ENCODE data around the gene NAALADL2. TPM values are rescaled to one million over a fixed set of nuclear protein-coding genes. Genes with fewer than 3 reads are reported as not detected.
"Not testable (repeated sequence)": the region's sequence is repeated elsewhere in the genome, so short reads cannot be mapped to it uniquely, and the experiment has no call there.

The NAALADL2 gene
- total RNA-seq, 1 experiment from 2014 or later: not detected

GRCh38 chr3:175349168-175349567 lies 490.0 kb downstream of the NAALADL2 start:
- no peak overlapping the region for H3K4me2 ChIP-seq (ENCODE audit: low read depth, low read length, poor library complexity, severe bottlenecking)
- no peaks in the 10 kb centered on the region for H4K20me1 ChIP-seq (ENCODE audit: insufficient read depth, low read depth, low read length)
- no peak overlapping the region for H3K27ac ChIP-seq (ENCODE audit: low read length)
- H3K9me2 ChIP-seq (replicated peaks; ENCODE audit: insufficient read depth, low read length): no peaks in the 10 kb centered on the region
- H3K79me2 ChIP-seq (ENCODE audit: low read length): no peaks in the 10 kb centered on the region
- H3K4me3 ChIP-seq (ENCODE audit: low read length): no peak overlapping the region
- no peaks in the 10 kb centered on the region for H3K36me3 ChIP-seq (ENCODE audit: insufficient read depth, low read length)
- H3K9ac ChIP-seq (ENCODE audit: low read length): no peak overlapping the region
- H3K4me1 ChIP-seq (ENCODE audit: low read length): no peaks in the 10 kb centered on the region
- peaks cover 16% of the 10 kb centered on the region; the same call in 1 of the 2 replicates for H3K9me3 ChIP-seq (ENCODE audit: low read length)
- no peak for DNase-seq
- no peak overlapping the region for H2AFZ ChIP-seq (ENCODE audit: low read length)
- no peaks in the 10 kb centered on the region for H3K27me3 ChIP-seq (ENCODE audit: low read length)

GRCh38 chr3:175355801-175356335 lies 496.7 kb downstream of the NAALADL2 start:
- H3K4me3 ChIP-seq (ENCODE audit: low read length): no peak overlapping the region
- H3K9me3 ChIP-seq (ENCODE audit: low read length): peaks cover 19% of the 10 kb centered on the region
- no peaks in the 10 kb centered on the region for H4K20me1 ChIP-seq (ENCODE audit: insufficient read depth, low read depth, low read length)
- H3K79me2 ChIP-seq (ENCODE audit: low read length): no peaks in the 10 kb centered on the region
- no peaks in the 10 kb centered on the region for H3K27me3 ChIP-seq (ENCODE audit: low read length)
- H3K27ac ChIP-seq (ENCODE audit: low read length): no peak overlapping the region
- H3K4me1 ChIP-seq (ENCODE audit: low read length): no peaks in the 10 kb centered on the region
- H3K4me2 ChIP-seq (ENCODE audit: low read depth, low read length, poor library complexity, severe bottlenecking): no peak overlapping the region
- DNase-seq: no peak
- no peaks in the 10 kb centered on the region for H3K9me2 ChIP-seq (replicated peaks; ENCODE audit: insufficient read depth, low read length)
- no peak overlapping the region for H2AFZ ChIP-seq (ENCODE audit: low read length)
- H3K36me3 ChIP-seq (ENCODE audit: insufficient read depth, low read length): no peaks in the 10 kb centered on the region
- no peak overlapping the region for H3K9ac ChIP-seq (ENCODE audit: low read length)

GRCh38 chr3:175356899-175357324 lies 497.8 kb downstream of the NAALADL2 start:
- no peak for DNase-seq
- H3K27ac ChIP-seq (ENCODE audit: low read length): no peak overlapping the region
- H2AFZ ChIP-seq (ENCODE audit: low read length): no peak overlapping the region
- H3K27me3 ChIP-seq (ENCODE audit: low read length): no peaks in the 10 kb centered on the region
- no peaks in the 10 kb centered on the region for H3K36me3 ChIP-seq (ENCODE audit: insufficient read depth, low read length)
- no peaks in the 10 kb centered on the region for H3K4me1 ChIP-seq (ENCODE audit: low read length)
- H3K4me2 ChIP-seq (ENCODE audit: low read depth, low read length, poor library complexity, severe bottlenecking): no peak overlapping the region
- H3K4me3 ChIP-seq (ENCODE audit: low read length): no peak overlapping the region
- no peak overlapping the region for H3K9ac ChIP-seq (ENCODE audit: low read length)
- peaks cover 19% of the 10 kb centered on the region for H3K9me3 ChIP-seq (ENCODE audit: low read length)
- no peaks in the 10 kb centered on the region for H4K20me1 ChIP-seq (ENCODE audit: insufficient read depth, low read depth, low read length)
- H3K79me2 ChIP-seq (ENCODE audit: low read length): no peaks in the 10 kb centered on the region
- no peaks in the 10 kb centered on the region for H3K9me2 ChIP-seq (replicated peaks; ENCODE audit: insufficient read depth, low read length)

- no peaks in the 10 kb centered on the region for H3K79me2 ChIP-seq (ENCODE audit: low read length)
- H3K9ac ChIP-seq (ENCODE audit: low read length): no peak overlapping the region
- H3K4me1 ChIP-seq (ENCODE audit: low read length): no peaks in the 10 kb centered on the region
- H3K36me3 ChIP-seq (ENCODE audit: insufficient read depth, low read length): no peaks in the 10 kb centered on the region
- no peak overlapping the region for H3K27ac ChIP-seq (ENCODE audit: low read length)
- H3K9me3 ChIP-seq (ENCODE audit: low read length): peaks cover 16% of the 10 kb centered on the region
- H3K4me3 ChIP-seq (ENCODE audit: low read length): no peak overlapping the region
- H3K9me2 ChIP-seq (replicated peaks; ENCODE audit: insufficient read depth, low read length): no peaks in the 10 kb centered on the region
- no peak overlapping the region for H3K4me2 ChIP-seq (ENCODE audit: low read depth, low read length, poor library complexity, severe bottlenecking)
- no peaks in the 10 kb centered on the region for H3K27me3 ChIP-seq (ENCODE audit: low read length)
- H2AFZ ChIP-seq (ENCODE audit: low read length): no peak overlapping the region
- H4K20me1 ChIP-seq (ENCODE audit: insufficient read depth, low read depth, low read length): no peaks in the 10 kb centered on the region
- DNase-seq: no peak
These were observed 498.6 kb downstream of the NAALADL2 start for GRCh38 chr3:175357758-175358157.

- no peak overlapping the region for H3K4me2 ChIP-seq (ENCODE audit: low read depth, low read length, poor library complexity, severe bottlenecking)
- no peaks in the 10 kb centered on the region for H4K20me1 ChIP-seq (ENCODE audit: insufficient read depth, low read depth, low read length)
- H2AFZ ChIP-seq (ENCODE audit: low read length): no peak overlapping the region
- no peaks in the 10 kb centered on the region for H3K27me3 ChIP-seq (ENCODE audit: low read length)
- H3K4me3 ChIP-seq (ENCODE audit: low read length): no peak overlapping the region
- H3K36me3 ChIP-seq (ENCODE audit: insufficient read depth, low read length): no peaks in the 10 kb centered on the region
- no peak overlapping the region for H3K9ac ChIP-seq (ENCODE audit: low read length)
- no peak overlapping the region for H3K27ac ChIP-seq (ENCODE audit: low read length)
- no peak for DNase-seq
- H3K9me3 ChIP-seq (ENCODE audit: low read length): peaks cover 20% of the 10 kb centered on the region
- H3K4me1 ChIP-seq (ENCODE audit: low read length): no peaks in the 10 kb centered on the region
- no peaks in the 10 kb centered on the region for H3K9me2 ChIP-seq (replicated peaks; ENCODE audit: insufficient read depth, low read length)
- no peaks in the 10 kb centered on the region for H3K79me2 ChIP-seq (ENCODE audit: low read length)
These were observed 499.8 kb downstream of the NAALADL2 start for GRCh38 chr3:175358935-175359334.

- H2AFZ ChIP-seq (ENCODE audit: low read length); H3K9me2 ChIP-seq (replicated peaks; ENCODE audit: insufficient read depth, low read length); DNase-seq; H3K27me3 ChIP-seq (ENCODE audit: low read length); H3K9me3 ChIP-seq (ENCODE audit: low read length); H3K36me3 ChIP-seq (ENCODE audit: insufficient read depth, low read length); H3K79me2 ChIP-seq (ENCODE audit: low read length); H3K4me1 ChIP-seq (ENCODE audit: low read length); H4K20me1 ChIP-seq (ENCODE audit: insufficient read depth, low read depth, low read length); H3K4me2 ChIP-seq (ENCODE audit: low read depth, low read length, poor library complexity, severe bottlenecking); H3K9ac ChIP-seq (ENCODE audit: low read length); H3K27ac ChIP-seq (ENCODE audit: low read length); H3K4me3 ChIP-seq (ENCODE audit: low read length): not testable (repeated sequence)
These were observed 511.3 kb downstream of the NAALADL2 start for GRCh38 chr3:175370426-175370825.

- not testable (repeated sequence) for H3K9me3 ChIP-seq (ENCODE audit: low read length); H3K79me2 ChIP-seq (ENCODE audit: low read length); H4K20me1 ChIP-seq (ENCODE audit: insufficient read depth, low read depth, low read length); DNase-seq; H3K4me3 ChIP-seq (ENCODE audit: low read length); H3K9ac ChIP-seq (ENCODE audit: low read length); H3K27ac ChIP-seq (ENCODE audit: low read length); H3K4me2 ChIP-seq (ENCODE audit: low read depth, low read length, poor library complexity, severe bottlenecking); H2AFZ ChIP-seq (ENCODE audit: low read length); H3K4me1 ChIP-seq (ENCODE audit: low read length); H3K27me3 ChIP-seq (ENCODE audit: low read length); H3K9me2 ChIP-seq (replicated peaks; ENCODE audit: insufficient read depth, low read length); H3K36me3 ChIP-seq (ENCODE audit: insufficient read depth, low read length)
These were observed 512.1 kb downstream of the NAALADL2 start for GRCh38 chr3:175371187-175371586.

- H3K27me3 ChIP-seq (ENCODE audit: low read length): no peaks in the 10 kb centered on the region
- no peak overlapping the region for H3K4me3 ChIP-seq (ENCODE audit: low read length)
- H3K4me2 ChIP-seq (ENCODE audit: low read depth, low read length, poor library complexity, severe bottlenecking): no peak overlapping the region
- no peak overlapping the region for H3K27ac ChIP-seq (ENCODE audit: low read length)
- H3K4me1 ChIP-seq (ENCODE audit: low read length): no peaks in the 10 kb centered on the region
- no peak for DNase-seq
- H3K36me3 ChIP-seq (ENCODE audit: insufficient read depth, low read length): no peaks in the 10 kb centered on the region
- H3K9ac ChIP-seq (ENCODE audit: low read length): no peak overlapping the region
- no peaks in the 10 kb centered on the region for H3K9me2 ChIP-seq (replicated peaks; ENCODE audit: insufficient read depth, low read length)
- peaks cover 26% of the 10 kb centered on the region for H3K9me3 ChIP-seq (ENCODE audit: low read length)
- no peak overlapping the region for H2AFZ ChIP-seq (ENCODE audit: low read length)
- no peaks in the 10 kb centered on the region for H4K20me1 ChIP-seq (ENCODE audit: insufficient read depth, low read depth, low read length)
- H3K79me2 ChIP-seq (ENCODE audit: low read length): no peaks in the 10 kb centered on the region
These were observed 515.6 kb downstream of the NAALADL2 start for GRCh38 chr3:175374705-175375104.

- Histone ChIP-seq H3K27ac (ENCODE audit: low read length) (no peak overlapping the region), H3K27me3 (ENCODE audit: low read length) (no peaks in the 10 kb centered on the region), H3K9me3 (ENCODE audit: low read length) (peaks cover 26% of the 10 kb centered on the region), H4K20me1 (ENCODE audit: insufficient read depth, low read depth, low read length) (no peaks in the 10 kb centered on the region), H3K36me3 (ENCODE audit: insufficient read depth, low read length) (no peaks in the 10 kb centered on the region), H3K4me2 (ENCODE audit: low read depth, low read length, poor library complexity, severe bottlenecking) (no peak overlapping the region), H3K4me3 (ENCODE audit: low read length) (no peak overlapping the region), H2AFZ (ENCODE audit: low read length) (no peak overlapping the region), H3K79me2 (ENCODE audit: low read length) (no peaks in the 10 kb centered on the region), H3K9me2 (replicated peaks; ENCODE audit: insufficient read depth, low read length) (no peaks in the 10 kb centered on the region), H3K4me1 (ENCODE audit: low read length) (no peaks in the 10 kb centered on the region), H3K9ac (ENCODE audit: low read length) (no peak overlapping the region)
- DNase-seq: no peak
These were observed 519.2 kb downstream of the NAALADL2 start for GRCh38 chr3:175378348-175378747.
